HG02798 (cell line): ENCODE results near the gene PAK4.
"Not testable (repeated sequence)": the region's sequence is repeated elsewhere in the genome, so short reads cannot be mapped to it uniquely, and the experiment has no call there.

Source experiments
- ATAC-seq: cut with Tn5 transposase; IDR thresholded peaks from one replicate; pipeline ENCODE4 v1.9.1; 2021; ENCODE audit warnings: mild to moderate bottlenecking; ENCODE audit not compliant: unreplicated experiment, poor library complexity

PAK4 gene

GRCh38 chr19:39099341-39099740 is 26.2 kb upstream of the PAK4 start:
- ATAC-seq, result no peak

GRCh38 chr19:39100500-39101166 is 25.0 kb upstream of the PAK4 start:
- no peak for ATAC-seq

- ATAC-seq, result no peak
Observed at GRCh38 chr19:39103151-39103550, 22.4 kb upstream of the PAK4 start.

GRCh38 chr19:39104186-39104596 is 21.4 kb upstream of the PAK4 start:
- no peak for ATAC-seq

- ATAC-seq, result no peak
Observed at GRCh38 chr19:39106194-39106593, 19.4 kb upstream of the PAK4 start.

- no peak for ATAC-seq
Observed at GRCh38 chr19:39109641-39110040, 15.9 kb upstream of the PAK4 start.

- no peak for ATAC-seq
Observed at GRCh38 chr19:39110263-39110967, 15.2 kb upstream of the PAK4 start.

- no peak for ATAC-seq
Observed at GRCh38 chr19:39111593-39112199, 13.9 kb upstream of the PAK4 start.

- no peak for ATAC-seq
Observed at GRCh38 chr19:39112338-39112890, 13.2 kb upstream of the PAK4 start.

GRCh38 chr19:39113199-39113598 is 12.4 kb upstream of the PAK4 start:
- no peak for ATAC-seq

- no peak for ATAC-seq
Observed at GRCh38 chr19:39115105-39115847, 10.3 kb upstream of the PAK4 start.

GRCh38 chr19:39117023-39117422 is 8.6 kb upstream of the PAK4 start:
- ATAC-seq, result not testable (repeated sequence)

GRCh38 chr19:39119830-39120229 is 5.8 kb upstream of the PAK4 start:
- no peak for ATAC-seq

GRCh38 chr19:39122934-39123731 is 2.5 kb upstream of the PAK4 start:
- no peak for ATAC-seq

- ATAC-seq, result no peak
Observed at GRCh38 chr19:39124136-39124764, 1.3 kb upstream of the PAK4 start.

GRCh38 chr19:39125199-39125553 is 410 bp upstream of the PAK4 start:
- no peak for ATAC-seq

- ATAC-seq, result no peak
Observed at GRCh38 chr19:39126312-39127187, 964 bp downstream of the PAK4 start.

- ATAC-seq, result no peak
Observed at GRCh38 chr19:39127812-39128515, 2.4 kb downstream of the PAK4 start.
